ENCODE measurements around the gene RAD51D.

RAD51D gene

DNA sequence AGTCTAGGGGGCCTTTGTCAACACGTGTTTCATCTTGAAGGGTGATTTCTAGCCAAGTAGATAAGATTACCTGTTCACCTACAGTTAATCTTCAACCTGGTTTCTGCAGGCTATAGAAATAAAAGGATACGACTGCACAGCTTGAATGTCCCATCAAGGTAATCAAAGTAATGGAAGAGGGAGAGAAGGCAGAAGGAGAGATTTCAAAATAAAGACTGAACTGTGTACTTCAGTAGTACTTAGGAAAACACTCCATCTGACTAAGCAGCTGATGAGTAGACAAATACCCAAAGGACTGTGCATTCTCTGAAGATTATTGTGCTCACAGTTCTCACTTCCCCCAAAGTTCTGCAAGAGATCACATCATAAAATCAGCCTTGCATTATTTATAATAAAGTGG is 50.3 kb downstream of the RAD51D start:
- H4K20me1 ChIP-seq (ENCODE audit: insufficient read depth, low read length): no peaks in the 10 kb centered on the region
- H3K9me3 ChIP-seq (ENCODE audit: insufficient read depth, low read length): no peaks in the 10 kb centered on the region
- H3K4me2 ChIP-seq (ENCODE audit: low read length): peak overlapping the region; percentile 86
- H3K27ac ChIP-seq (ENCODE audit: low read length): peak overlapping the region; percentile 98
- H3K36me3 ChIP-seq (replicated peaks; ENCODE audit: low read depth, low read length): peaks cover 10% of the 10 kb centered on the region
- H3K4me1 ChIP-seq (ENCODE audit: low read length): peaks cover 73% of the 10 kb centered on the region
- H2AFZ ChIP-seq (ENCODE audit: low read depth, low read length): no peak overlapping the region
- peaks cover 74% of the 10 kb centered on the region for H3K79me2 ChIP-seq (ENCODE audit: low read length)
- peak overlapping the region; percentile 62 for H3K9ac ChIP-seq (ENCODE audit: low read length)
- H3K27me3 ChIP-seq (ENCODE audit: low read depth, low read length): no peaks in the 10 kb centered on the region
- peak overlapping the region; percentile 63 for H3K4me3 ChIP-seq (ENCODE audit: low read length)
- TF ChIP-seq EZH2phosphoT487 (IDR thresholded peaks at IDR 0.05; ENCODE audit: low read depth): no peak
- TF ChIP-seq, protein P1, sequence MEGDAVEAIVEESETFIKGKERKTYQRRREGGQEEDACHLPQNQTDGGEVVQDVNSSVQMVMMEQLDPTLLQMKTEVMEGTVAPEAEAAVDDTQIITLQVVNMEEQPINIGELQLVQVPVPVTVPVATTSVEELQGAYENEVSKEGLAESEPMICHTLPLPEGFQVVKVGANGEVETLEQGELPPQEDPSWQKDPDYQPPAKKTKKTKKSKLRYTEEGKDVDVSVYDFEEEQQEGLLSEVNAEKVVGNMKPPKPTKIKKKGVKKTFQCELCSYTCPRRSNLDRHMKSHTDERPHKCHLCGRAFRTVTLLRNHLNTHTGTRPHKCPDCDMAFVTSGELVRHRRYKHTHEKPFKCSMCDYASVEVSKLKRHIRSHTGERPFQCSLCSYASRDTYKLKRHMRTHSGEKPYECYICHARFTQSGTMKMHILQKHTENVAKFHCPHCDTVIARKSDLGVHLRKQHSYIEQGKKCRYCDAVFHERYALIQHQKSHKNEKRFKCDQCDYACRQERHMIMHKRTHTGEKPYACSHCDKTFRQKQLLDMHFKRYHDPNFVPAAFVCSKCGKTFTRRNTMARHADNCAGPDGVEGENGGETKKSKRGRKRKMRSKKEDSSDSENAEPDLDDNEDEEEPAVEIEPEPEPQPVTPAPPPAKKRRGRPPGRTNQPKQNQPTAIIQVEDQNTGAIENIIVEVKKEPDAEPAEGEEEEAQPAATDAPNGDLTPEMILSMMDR (IDR thresholded peaks at IDR 0.05; ENCODE audit: low read depth, low read length): no peak

GRCh38 chr17:35068249-35068648 is 51.4 kb downstream of the RAD51D start:
- Histone ChIP-seq H4K20me1 (ENCODE audit: insufficient read depth, low read length) (no peaks in the 10 kb centered on the region), H3K9me3 (ENCODE audit: insufficient read depth, low read length) (no peaks in the 10 kb centered on the region), H3K36me3 (replicated peaks; ENCODE audit: low read depth, low read length) (peaks cover 10% of the 10 kb centered on the region), H3K4me2 (ENCODE audit: low read length) (peak overlapping the region; percentile 86), H3K9ac (ENCODE audit: low read length) (peak overlapping the region; percentile 62), H3K27ac (ENCODE audit: low read length) (peak overlapping the region; percentile 98), H3K4me3 (ENCODE audit: low read length) (peak overlapping the region; percentile 63), H3K27me3 (ENCODE audit: low read depth, low read length) (no peaks in the 10 kb centered on the region), H3K79me2 (ENCODE audit: low read length) (peaks cover 66% of the 10 kb centered on the region), H2AFZ (ENCODE audit: low read depth, low read length) (no peak overlapping the region), H3K4me1 (ENCODE audit: low read length) (peaks cover 75% of the 10 kb centered on the region)
- TF ChIP-seq, protein P1 (IDR thresholded peaks at IDR 0.05; ENCODE audit: low read depth, low read length): no peak
- no peak for TF ChIP-seq EZH2phosphoT487 (IDR thresholded peaks at IDR 0.05; ENCODE audit: low read depth)

DNA sequence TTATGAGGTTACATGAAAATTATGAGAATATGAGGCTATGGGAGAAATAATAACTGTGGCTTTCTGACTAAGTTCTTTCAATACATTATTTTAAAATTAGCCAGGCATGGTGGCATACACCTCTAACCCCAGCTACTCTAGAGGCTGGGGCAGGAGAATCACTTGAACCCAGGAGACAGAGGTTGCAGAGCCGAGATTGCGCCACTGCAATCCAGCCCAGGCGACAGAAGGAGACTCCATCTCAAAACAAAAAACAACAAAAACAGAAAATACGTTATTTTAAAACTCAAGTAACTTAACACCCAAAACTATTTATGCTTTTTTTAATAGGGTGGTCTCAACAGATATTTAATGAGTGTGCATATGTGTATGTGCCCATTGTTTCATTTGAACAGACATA is 53.8 kb downstream of the RAD51D start:
- H3K27me3 ChIP-seq (ENCODE audit: low read depth, low read length): no peaks in the 10 kb centered on the region
- H3K4me2 ChIP-seq (ENCODE audit: low read length): peak overlapping the region; percentile 86
- H3K9me3 ChIP-seq (ENCODE audit: insufficient read depth, low read length): no peaks in the 10 kb centered on the region
- peak overlapping the region; percentile 43; the same call in 1 of the 2 replicates for H3K9ac ChIP-seq (ENCODE audit: low read length)
- no peak for TF ChIP-seq EZH2phosphoT487 (IDR thresholded peaks at IDR 0.05; ENCODE audit: low read depth)
- TF ChIP-seq, protein P1 (IDR thresholded peaks at IDR 0.05; ENCODE audit: low read depth, low read length): no peak
- H3K4me3 ChIP-seq (ENCODE audit: low read length): peak overlapping the region; percentile 13; the same call in 1 of the 2 replicates
- H4K20me1 ChIP-seq (ENCODE audit: insufficient read depth, low read length): no peaks in the 10 kb centered on the region
- no peak overlapping the region for H2AFZ ChIP-seq (ENCODE audit: low read depth, low read length)
- H3K36me3 ChIP-seq (replicated peaks; ENCODE audit: low read depth, low read length): peaks cover 16% of the 10 kb centered on the region
- H3K79me2 ChIP-seq (ENCODE audit: low read length): peaks cover 65% of the 10 kb centered on the region
- H3K27ac ChIP-seq (ENCODE audit: low read length): peak overlapping the region; percentile 98
- peaks cover 85% of the 10 kb centered on the region for H3K4me1 ChIP-seq (ENCODE audit: low read length)

- no peak for TF ChIP-seq EZH2phosphoT487 (IDR thresholded peaks at IDR 0.05; ENCODE audit: low read depth)
- TF ChIP-seq, protein P1 (IDR thresholded peaks at IDR 0.05; ENCODE audit: low read depth, low read length): no peak
- Histone ChIP-seq H3K79me2 (ENCODE audit: low read length) (peaks cover 74% of the 10 kb centered on the region), H3K9me3 (ENCODE audit: insufficient read depth, low read length) (no peaks in the 10 kb centered on the region), H4K20me1 (ENCODE audit: insufficient read depth, low read length) (no peaks in the 10 kb centered on the region), H3K4me2 (ENCODE audit: low read length) (peak overlapping the region; percentile 78), H3K9ac (ENCODE audit: low read length) (peak overlapping the region; percentile 66), H3K36me3 (replicated peaks; ENCODE audit: low read depth, low read length) (peaks cover 28% of the 10 kb centered on the region), H3K4me1 (ENCODE audit: low read length) (peaks cover 76% of the 10 kb centered on the region), H3K27ac (ENCODE audit: low read length) (peak overlapping the region; percentile 98), H3K4me3 (ENCODE audit: low read length) (peak overlapping the region; percentile 39), H2AFZ (ENCODE audit: low read depth, low read length) (no peak overlapping the region), H3K27me3 (ENCODE audit: low read depth, low read length) (no peaks in the 10 kb centered on the region)
These were observed 55.0 kb downstream of the RAD51D start for GRCh38 chr17:35064516-35065215.

Data from OCI-LY3 (cell line).